NCI-H2196 treated with DMSO at 0.1 percent for 48 hours (cell line): ENCODE data around the gene FBN1.

Experiments
- DNase-seq: peaks from one replicate; lab custom pipeline; 2025; ENCODE audit not compliant: unreplicated experiment; lab: John Stamatoyannopoulos, UW

Gene FBN1

GRCh38 chr15:48475600-48476395 lies 169.7 kb downstream of the FBN1 start:
- no peak for DNase-seq

GRCh38 chr15:48473667-48474066 lies 171.8 kb downstream of the FBN1 start:
- no peak for DNase-seq

GRCh38 chr15:48472756-48473155 lies 172.8 kb downstream of the FBN1 start:
- no peak for DNase-seq

- no peak for DNase-seq
Measured at GRCh38 chr15:48471073-48471472, 174.4 kb downstream of the FBN1 start.

GRCh38 chr15:48470096-48470495 lies 175.4 kb downstream of the FBN1 start:
- DNase-seq, result no peak

- no peak for DNase-seq
Measured at GRCh38 chr15:48469681-48470080, 175.8 kb downstream of the FBN1 start.

GRCh38 chr15:48469271-48469670 lies 176.2 kb downstream of the FBN1 start:
- no peak for DNase-seq

GRCh38 chr15:48467801-48468200 lies 177.7 kb downstream of the FBN1 start:
- DNase-seq, result no peak

GRCh38 chr15:48466820-48467219 lies 178.7 kb downstream of the FBN1 start:
- no peak for DNase-seq

GRCh38 chr15:48466079-48466478 lies 179.4 kb downstream of the FBN1 start:
- DNase-seq, result no peak

GRCh38 chr15:48465410-48465809 lies 180.1 kb downstream of the FBN1 start:
- DNase-seq, result no peak

- DNase-seq, result no peak
Measured at GRCh38 chr15:48463366-48463880, 182.1 kb downstream of the FBN1 start.

- no peak for DNase-seq
Measured at GRCh38 chr15:48462688-48463087, 182.8 kb downstream of the FBN1 start.

- DNase-seq, result no peak
Measured at GRCh38 chr15:48459571-48460442, 185.7 kb downstream of the FBN1 start.

GRCh38 chr15:48458876-48459275 lies 186.6 kb downstream of the FBN1 start:
- DNase-seq, result no peak

- no peak for DNase-seq
Measured at GRCh38 chr15:48456134-48456533, 189.4 kb downstream of the FBN1 start.

- DNase-seq, result no peak
Measured at GRCh38 chr15:48451736-48452135, 193.8 kb downstream of the FBN1 start.

- DNase-seq, result no peak
Measured at GRCh38 chr15:48451241-48451640, 194.3 kb downstream of the FBN1 start.

- no peak for DNase-seq
Measured at GRCh38 chr15:48449734-48450133, 195.8 kb downstream of the FBN1 start.

GRCh38 chr15:48447657-48448056 lies 197.9 kb downstream of the FBN1 start:
- DNase-seq, result no peak

- DNase-seq, result no peak
Measured at GRCh38 chr15:48447058-48447457, 198.5 kb downstream of the FBN1 start.

GRCh38 chr15:48442011-48442410 lies 203.5 kb downstream of the FBN1 start:
- no peak for DNase-seq
